ENCODE results near the gene GPATCH4. TPM values are rescaled to one million over a fixed set of nuclear protein-coding genes. Genes with fewer than 3 reads are reported as not detected.
"Not testable (repeated sequence)": the region's sequence is repeated elsewhere in the genome, so short reads cannot be mapped to it uniquely, and the experiment has no call there.

Gene GPATCH4
- total and polyA plus RNA-seq, 8 donors: 9.0 to 24.1 (median 13.2) TPM

DNA sequence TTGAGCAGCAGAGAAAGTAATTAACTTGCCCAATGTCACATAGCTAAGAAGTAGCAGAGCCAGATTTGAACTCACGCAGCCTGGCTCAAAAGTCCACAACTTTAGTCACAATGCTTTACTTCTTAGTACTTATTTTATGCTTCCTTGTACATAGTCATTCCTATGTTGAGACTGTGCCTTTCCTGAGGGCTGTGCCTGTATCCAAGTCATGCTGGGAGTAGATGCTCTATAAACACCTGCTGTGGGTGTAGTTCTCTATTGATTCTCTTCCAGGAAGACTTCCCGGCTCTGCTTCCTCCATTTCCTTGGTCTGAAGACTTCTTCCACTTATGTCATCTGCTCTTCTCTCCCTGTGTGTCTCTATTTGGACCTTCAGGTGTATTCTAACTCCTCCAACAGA is 45.6 kb downstream of the GPATCH4 start:
- H3K4me1 ChIP-seq: no peaks in the 10 kb centered on the region
- H3K27me3 ChIP-seq: no peaks in the 10 kb centered on the region
- WGBS, 5 donors: 43 to 91% (median 65%) methylated on average over 2 of the region's 2 CpGs
- no peak overlapping the region for H3K27ac ChIP-seq
- H3K9me3 ChIP-seq: no peaks in the 10 kb centered on the region
- peaks cover 0 to 3% (median 0%) of the 10 kb centered on the region in 4 donors for H3K36me3 ChIP-seq
- no peak overlapping the region for H3K4me3 ChIP-seq
- intact Hi-C loops (cut with DNase I; ENCODE audit: low total_unique reads): no loop called here
- no peak for DNase-seq
- TF ChIP-seq POLR2A (IDR thresholded peaks at IDR 0.05) (no peak), EP300 (IDR thresholded peaks at IDR 0.05) (no peak), POLR2AphosphoS5 (IDR thresholded peaks at IDR 0.05) (no peak)
- TF ChIP-seq, protein P1, sequence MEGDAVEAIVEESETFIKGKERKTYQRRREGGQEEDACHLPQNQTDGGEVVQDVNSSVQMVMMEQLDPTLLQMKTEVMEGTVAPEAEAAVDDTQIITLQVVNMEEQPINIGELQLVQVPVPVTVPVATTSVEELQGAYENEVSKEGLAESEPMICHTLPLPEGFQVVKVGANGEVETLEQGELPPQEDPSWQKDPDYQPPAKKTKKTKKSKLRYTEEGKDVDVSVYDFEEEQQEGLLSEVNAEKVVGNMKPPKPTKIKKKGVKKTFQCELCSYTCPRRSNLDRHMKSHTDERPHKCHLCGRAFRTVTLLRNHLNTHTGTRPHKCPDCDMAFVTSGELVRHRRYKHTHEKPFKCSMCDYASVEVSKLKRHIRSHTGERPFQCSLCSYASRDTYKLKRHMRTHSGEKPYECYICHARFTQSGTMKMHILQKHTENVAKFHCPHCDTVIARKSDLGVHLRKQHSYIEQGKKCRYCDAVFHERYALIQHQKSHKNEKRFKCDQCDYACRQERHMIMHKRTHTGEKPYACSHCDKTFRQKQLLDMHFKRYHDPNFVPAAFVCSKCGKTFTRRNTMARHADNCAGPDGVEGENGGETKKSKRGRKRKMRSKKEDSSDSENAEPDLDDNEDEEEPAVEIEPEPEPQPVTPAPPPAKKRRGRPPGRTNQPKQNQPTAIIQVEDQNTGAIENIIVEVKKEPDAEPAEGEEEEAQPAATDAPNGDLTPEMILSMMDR (IDR thresholded peaks at IDR 0.05): no peak

DNA sequence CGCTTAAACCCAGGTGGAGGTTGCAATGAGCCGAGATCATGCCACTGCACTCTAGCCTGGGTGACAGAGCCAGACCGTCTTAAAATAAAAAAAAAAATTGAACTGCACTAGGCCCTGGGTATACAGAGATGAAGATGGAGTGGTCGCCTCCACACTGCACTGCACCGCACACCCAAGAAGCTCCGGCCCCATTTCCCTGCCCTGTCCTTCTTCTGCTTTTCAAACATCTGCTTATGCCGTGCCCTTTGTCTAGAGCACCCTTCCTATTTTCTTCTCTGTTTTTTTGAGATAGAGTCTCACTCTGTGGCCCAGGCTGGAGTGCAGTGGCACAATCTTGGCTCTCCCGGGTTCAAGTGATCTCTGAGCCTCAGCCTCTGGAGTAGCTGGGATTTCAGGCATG is 46.3 kb downstream of the GPATCH4 start:
- Histone ChIP-seq H3K27me3 (no peaks in the 10 kb centered on the region), H3K4me3 (no peak overlapping the region), H3K27ac (no peak overlapping the region), H3K9me3 (no peaks in the 10 kb centered on the region), H3K36me3 (peaks cover 0 to 7% (median 0%) of the 10 kb centered on the region in 4 donors), H3K4me1 (no peaks in the 10 kb centered on the region)
- no peak for DNase-seq
- TF ChIP-seq EP300 (IDR thresholded peaks at IDR 0.05) (no peak), POLR2A (IDR thresholded peaks at IDR 0.05) (no peak), POLR2AphosphoS5 (IDR thresholded peaks at IDR 0.05) (no peak)
- TF ChIP-seq, protein P1 (IDR thresholded peaks at IDR 0.05): no peak
- intact Hi-C loops (cut with DNase I; ENCODE audit: low total_unique reads): no loop called here
- WGBS, 5 donors: 81 to 86% (median 83%) methylated on average over 8 of the region's 8 CpGs

DNA sequence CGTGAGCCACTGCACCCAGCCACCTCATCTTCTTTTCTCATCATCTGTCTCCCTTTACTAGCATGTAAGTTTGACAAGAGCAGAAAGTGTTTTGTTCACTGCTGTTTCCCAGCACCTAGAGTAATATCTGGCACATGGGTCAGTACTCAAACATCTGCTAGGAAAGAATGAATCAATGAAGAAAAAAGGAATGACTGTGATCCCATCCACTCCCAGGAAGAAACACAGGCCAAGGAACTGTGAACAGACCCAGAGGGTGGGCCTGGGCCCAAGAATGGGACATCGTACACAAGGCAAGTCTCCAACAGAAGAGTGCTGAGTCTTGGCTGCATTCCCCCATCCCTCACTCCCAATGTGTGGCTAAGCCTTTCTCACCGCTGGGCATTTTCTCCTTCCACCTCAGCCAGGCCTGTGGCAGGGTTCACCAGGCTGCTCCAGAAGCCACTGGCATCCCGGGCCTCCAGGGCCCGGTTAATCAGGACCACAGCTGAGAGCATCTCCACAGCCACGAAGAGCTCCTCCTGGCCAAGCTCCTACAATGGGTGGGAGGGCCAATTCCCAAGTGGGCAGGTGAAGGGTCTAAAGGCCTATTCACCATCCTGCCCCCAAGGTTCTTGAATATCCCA is 47.3 kb downstream of the GPATCH4 start:
- TF ChIP-seq EP300 (IDR thresholded peaks at IDR 0.05): no peak
- TF ChIP-seq POLR2AphosphoS5 (IDR thresholded peaks at IDR 0.05): peak in 1 of 3 donors; percentile 37
- TF ChIP-seq, protein P1 (IDR thresholded peaks at IDR 0.05): no peak
- WGBS, 5 donors: 82 to 97% (median 94%) methylated on average over 6 of the region's 6 CpGs
- intact Hi-C loops (cut with DNase I; ENCODE audit: low total_unique reads): no loop called here
- no peaks in the 10 kb centered on the region for H3K4me1 ChIP-seq
- peak overlapping the region in 2 of 5 donors; percentile 2 to 22 for H3K27ac ChIP-seq
- no peaks in the 10 kb centered on the region for H3K9me3 ChIP-seq
- H3K4me3 ChIP-seq: no peak overlapping the region
- H3K36me3 ChIP-seq: peaks cover 0 to 5% (median 0%) of the 10 kb centered on the region in 4 donors
- DNase-seq: no peak
- H3K27me3 ChIP-seq: no peaks in the 10 kb centered on the region

DNA sequence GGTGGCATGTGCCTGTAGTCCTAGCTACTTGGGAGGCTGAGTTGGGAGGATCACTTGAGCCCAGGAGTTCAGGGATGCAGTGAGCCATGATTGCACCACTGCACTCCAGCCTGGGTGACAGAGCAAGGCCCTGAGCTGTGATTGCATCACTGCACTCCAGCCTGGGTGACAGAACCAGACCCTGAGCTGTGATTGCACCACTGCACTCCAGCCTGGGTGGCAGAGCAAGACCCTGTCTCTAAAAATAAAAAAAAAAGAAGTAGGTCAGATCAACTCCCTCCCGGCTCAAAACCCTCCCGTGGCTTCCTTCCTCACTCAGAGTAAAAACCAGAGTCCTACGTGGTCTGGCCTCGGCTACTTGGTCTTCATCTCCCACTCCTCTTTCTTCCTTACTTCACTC is 48.3 kb downstream of the GPATCH4 start:
- H3K9me3 ChIP-seq; H3K27ac ChIP-seq; H3K27me3 ChIP-seq; DNase-seq; H3K4me1 ChIP-seq; intact Hi-C loops (cut with DNase I; ENCODE audit: low total_unique reads); H3K4me3 ChIP-seq: not testable (repeated sequence)
- H3K36me3 ChIP-seq: peaks cover 0 to 11% (median 0%) of the 10 kb centered on the region in 4 donors
- 77 to 89% (median 84%) methylated on average over 4 of the region's 4 CpGs for WGBS, 5 donors

DNA sequence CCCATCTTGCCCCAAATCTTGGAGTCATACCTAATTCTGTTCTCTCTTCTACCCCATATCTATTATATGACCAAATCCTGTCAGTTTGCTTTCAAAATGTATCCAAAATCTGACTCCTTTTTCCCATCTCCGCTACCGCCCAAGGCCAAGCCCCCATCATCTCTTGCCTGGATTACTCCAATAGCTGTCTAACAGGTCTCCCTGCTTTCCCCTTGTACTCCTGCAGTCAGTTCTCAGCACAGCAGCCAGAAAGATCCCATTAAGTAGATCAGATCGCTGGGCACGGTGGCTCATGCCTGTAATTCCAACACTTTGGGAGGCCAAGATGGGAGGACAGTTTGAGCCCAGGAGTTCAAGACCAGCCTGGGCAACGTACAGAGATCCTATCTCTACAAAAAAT is 48.8 kb downstream of the GPATCH4 start:
- DNase-seq: no peak
- intact Hi-C loops (cut with DNase I; ENCODE audit: low total_unique reads): no loop called here
- Histone ChIP-seq H3K4me3 (no peak overlapping the region), H3K27ac (no peak overlapping the region), H3K36me3 (peaks cover 0 to 13% (median 0%) of the 10 kb centered on the region in 4 donors), H3K27me3 (no peaks in the 10 kb centered on the region), H3K9me3 (no peaks in the 10 kb centered on the region), H3K4me1 (no peaks in the 10 kb centered on the region)
- TF ChIP-seq POLR2AphosphoS5 (IDR thresholded peaks at IDR 0.05) (no peak), POLR2A (IDR thresholded peaks at IDR 0.05) (no peak)
- TF ChIP-seq, protein P1 (IDR thresholded peaks at IDR 0.05): no peak
- 73 to 77% (median 76%) methylated on average over 5 of the region's 5 CpGs for WGBS, 5 donors

All from stomach (tissue), 9 donors.